Muscle layer of duodenum (tissue), 2 donors: ENCODE results near the gene NXPE3.
"Not testable (repeated sequence)": the region's sequence is repeated elsewhere in the genome, so short reads cannot be mapped to it uniquely, and the experiment has no call there.

Experiments used
- H3K27ac ChIP-seq: one replicate; pipeline ENCODE4 v1.7.0; 2013; ENCODE audit warnings: mild to moderate bottlenecking, low read length
- H3K27me3 ChIP-seq: one replicate; pipeline ENCODE4 v1.7.0; 2013; ENCODE audit warnings: low read depth, mild to moderate bottlenecking, control low read depth, low read length
- H3K36me3 ChIP-seq, 2 donors: one replicate each; pipeline ENCODE4 v1.7.0; 2013; ENCODE audit warnings: low read length in 2 of 2, control low read depth in 1 of 2, mild to moderate bottlenecking in 1 of 2; ENCODE audit not compliant: insufficient read depth in 2 of 2, control insufficient read depth in 1 of 2
- H3K4me1 ChIP-seq, 2 donors: one replicate each; pipeline ENCODE4 v1.7.0; 2013; ENCODE audit warnings: low read length in 2 of 2, mild to moderate bottlenecking in 2 of 2, control low read depth in 1 of 2, moderate library complexity in 1 of 2; ENCODE audit not compliant: insufficient read depth in 2 of 2, control insufficient read depth in 1 of 2
- H3K4me3 ChIP-seq, 2 donors: one replicate each; pipeline ENCODE4 v1.7.0; 2013; ENCODE audit warnings: low read length in 2 of 2, low read depth in 1 of 2, mild to moderate bottlenecking in 1 of 2
- H3K9me3 ChIP-seq, 2 donors: one replicate each; pipeline ENCODE4 v1.7.0; 2013; ENCODE audit warnings: low read length in 2 of 2, control low read depth in 1 of 2, mild to moderate bottlenecking in 1 of 2; ENCODE audit not compliant: control insufficient read depth in 1 of 2
- donor health status: healthy.

NXPE3 gene

GRCh38 chr3:101853982-101854381 is 75.0 kb downstream of the NXPE3 start:
- Histone ChIP-seq H3K4me1 (peaks cover 0 to 5% of the 10 kb centered on the region in 2 donors), H3K9me3 (no peaks in the 10 kb centered on the region), H3K4me3 (peak overlapping the region; percentile 75 to 98), H3K36me3 (peaks cover 71 to 82% of the 10 kb centered on the region in 2 donors), H3K27me3 (no peaks in the 10 kb centered on the region), H3K27ac (peak overlapping the region; percentile 100)

GRCh38 chr3:101854608-101855304 is 75.7 kb downstream of the NXPE3 start:
- Histone ChIP-seq H3K36me3 (peaks cover 78 to 87% of the 10 kb centered on the region in 2 donors), H3K4me3 (peak overlapping the region; percentile 19 to 53), H3K27ac (peak overlapping the region; percentile 100), H3K27me3 (no peaks in the 10 kb centered on the region), H3K9me3 (no peaks in the 10 kb centered on the region), H3K4me1 (peaks cover 0 to 5% of the 10 kb centered on the region in 2 donors)

GRCh38 chr3:101857301-101857741 is 78.3 kb downstream of the NXPE3 start:
- Histone ChIP-seq H3K4me1 (peaks cover 0 to 5% of the 10 kb centered on the region in 2 donors), H3K9me3 (no peaks in the 10 kb centered on the region), H3K27me3 (no peaks in the 10 kb centered on the region), H3K36me3 (peaks cover 89 to 91% of the 10 kb centered on the region in 2 donors), H3K27ac (peak overlapping the region; percentile 60), H3K4me3 (peak overlapping the region in 1 of 2 donors; percentile 41)

DNA sequence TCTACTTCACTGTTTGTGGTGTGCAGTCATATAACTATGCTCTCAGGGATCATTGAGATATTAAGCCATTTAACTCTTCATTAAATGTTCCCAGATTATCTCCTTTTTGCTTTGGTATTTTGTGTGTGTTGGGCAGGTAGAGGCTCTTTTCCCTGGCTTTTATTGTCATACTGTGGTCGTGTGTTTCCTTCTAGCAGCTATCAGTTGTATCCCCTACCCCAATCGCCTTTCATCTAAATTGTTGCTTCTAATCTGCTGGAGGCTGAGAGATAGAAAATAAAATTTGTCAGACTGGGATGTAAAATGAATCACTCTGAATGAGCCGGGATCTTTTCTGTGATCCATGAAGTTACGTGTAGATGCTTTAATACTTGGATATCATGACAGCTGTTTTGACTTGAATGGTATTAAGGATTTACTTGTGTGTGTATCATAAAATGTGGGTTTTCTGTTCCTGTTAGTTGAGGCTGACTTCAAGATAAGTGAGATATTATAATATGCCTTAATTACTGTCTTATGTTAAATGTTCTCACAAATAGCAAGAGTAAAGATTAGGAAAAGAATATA is 79.5 kb downstream of the NXPE3 start:
- Histone ChIP-seq H3K36me3 (peaks cover 77 to 79% of the 10 kb centered on the region in 2 donors), H3K27ac (no peak overlapping the region)

GRCh38 chr3:101859882-101860448 is 81.0 kb downstream of the NXPE3 start:
- no peaks in the 10 kb centered on the region for H3K9me3 ChIP-seq
- peaks cover 0 to 5% of the 10 kb centered on the region in 2 donors for H3K4me1 ChIP-seq
- no peak overlapping the region for H3K4me3 ChIP-seq
- H3K36me3 ChIP-seq = peaks cover 63 to 65% of the 10 kb centered on the region in 2 donors
- H3K27me3 ChIP-seq = no peaks in the 10 kb centered on the region
- H3K27ac ChIP-seq = no peak overlapping the region

More for the DNA sequence above, 79.5 kb downstream of the NXPE3 start:
- Histone ChIP-seq H3K4me1 (peaks cover 0 to 5% of the 10 kb centered on the region in 2 donors), H3K4me3 (peak overlapping the region in 1 of 2 donors; percentile 8), H3K27me3 (no peaks in the 10 kb centered on the region), H3K9me3 (no peaks in the 10 kb centered on the region)

DNA sequence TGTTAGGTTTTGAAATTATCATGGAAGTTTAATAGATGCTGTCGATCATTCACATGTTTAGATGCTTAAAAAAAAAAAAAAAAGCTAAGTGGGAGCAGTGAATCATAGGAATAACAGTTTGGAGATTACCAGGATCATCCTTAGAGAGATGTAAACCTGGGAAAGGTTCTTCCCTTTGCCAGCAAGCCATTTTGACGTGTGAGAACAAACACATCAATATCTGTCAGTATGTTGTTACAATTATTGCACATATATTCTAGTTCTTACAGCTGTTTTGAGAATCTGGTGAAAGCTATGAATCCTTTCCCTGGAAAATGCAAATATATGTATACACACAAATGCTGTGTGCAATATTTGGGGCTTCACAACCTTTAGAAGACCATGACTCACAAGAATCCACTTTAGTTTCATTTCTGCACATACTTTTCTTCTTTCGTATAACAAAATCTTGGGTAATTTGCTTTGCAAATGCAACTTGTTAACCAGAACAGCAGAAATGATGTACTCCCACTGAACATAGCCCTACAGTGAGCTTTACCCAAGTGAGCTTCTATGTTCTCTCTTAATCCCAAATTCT is 82.3 kb downstream of the NXPE3 start:
- Histone ChIP-seq H3K4me3 (no peak overlapping the region), H3K27ac (no peak overlapping the region), H3K27me3 (no peaks in the 10 kb centered on the region), H3K9me3 (no peaks in the 10 kb centered on the region), H3K36me3 (peaks cover 51 to 53% of the 10 kb centered on the region in 2 donors), H3K4me1 (peaks cover 0 to 5% of the 10 kb centered on the region in 2 donors)

DNA sequence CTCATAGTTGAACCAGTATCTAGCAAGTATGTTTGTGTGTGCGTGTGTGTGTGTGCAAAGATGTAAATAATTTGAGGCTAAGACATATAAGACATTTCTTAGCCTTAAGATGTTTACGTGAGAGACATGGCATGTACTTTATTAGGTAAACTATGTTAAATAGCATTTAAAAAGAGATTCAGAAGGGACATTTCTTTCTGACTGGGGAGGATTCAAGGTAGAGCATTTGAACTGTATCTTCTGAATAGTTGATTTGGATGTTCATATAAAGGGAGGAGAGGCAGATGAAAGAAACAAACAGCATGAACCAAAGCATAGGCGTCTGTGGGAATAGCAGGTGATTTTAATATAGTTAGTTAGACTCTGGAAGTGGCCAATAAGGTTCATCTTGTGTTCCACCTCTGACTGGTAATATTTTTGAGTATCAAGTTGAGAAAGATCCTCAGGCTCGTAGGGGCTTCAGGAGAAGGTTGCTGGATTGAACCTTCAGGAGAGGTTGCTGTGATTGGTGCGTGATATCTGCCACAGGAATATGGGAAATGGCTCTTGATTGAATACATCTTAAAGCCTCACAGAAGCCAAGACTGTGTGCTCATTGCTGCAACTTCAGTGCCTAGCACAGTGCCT is 82.9 kb downstream of the NXPE3 start:
- Histone ChIP-seq H3K36me3 (peaks cover 45 to 47% of the 10 kb centered on the region in 2 donors), H3K27ac (no peak overlapping the region), H3K27me3 (no peaks in the 10 kb centered on the region), H3K9me3 (no peaks in the 10 kb centered on the region), H3K4me1 (peaks cover 0 to 5% of the 10 kb centered on the region in 2 donors), H3K4me3 (no peak overlapping the region)

DNA sequence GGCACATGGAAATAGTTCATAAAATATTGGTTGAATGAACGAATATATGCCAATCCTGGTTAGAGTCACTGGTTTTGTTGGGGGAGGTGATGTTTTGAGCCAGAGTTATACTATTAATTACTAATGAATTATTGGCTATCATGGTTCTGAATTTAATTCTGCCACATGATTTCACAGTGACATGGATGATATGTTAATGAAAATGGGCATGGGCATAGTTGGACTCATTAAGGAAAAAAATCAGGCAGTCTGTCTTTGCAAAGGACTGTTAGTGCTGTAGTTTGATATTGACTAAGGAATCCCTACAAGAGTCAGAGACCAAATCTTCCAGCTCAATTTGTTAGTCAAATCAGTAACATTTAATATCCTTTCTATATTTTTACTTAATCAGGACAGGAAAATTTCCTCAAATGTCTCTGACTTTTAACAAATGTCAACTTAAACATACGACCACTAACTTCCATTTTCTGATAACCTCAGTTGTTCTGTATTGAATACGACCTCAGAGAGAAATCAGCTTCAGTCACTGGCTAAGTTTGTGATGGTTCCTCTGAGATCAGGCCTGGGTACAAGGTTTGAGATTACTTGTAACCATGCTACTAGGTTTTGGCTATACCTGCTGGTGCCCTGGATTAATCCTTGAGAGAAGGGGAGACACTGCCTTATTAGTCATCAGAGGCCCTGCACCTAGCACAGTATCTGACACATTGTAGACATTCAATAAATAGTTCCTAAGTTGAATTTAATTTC is 83.6 kb downstream of the NXPE3 start:
- Histone ChIP-seq H3K27me3 (no peaks in the 10 kb centered on the region), H3K36me3 (peaks cover 38 to 40% of the 10 kb centered on the region in 2 donors), H3K9me3 (no peaks in the 10 kb centered on the region), H3K4me3 (no peak overlapping the region), H3K4me1 (peaks cover 0 to 7% of the 10 kb centered on the region in 2 donors), H3K27ac (no peak overlapping the region)

- H3K36me3 ChIP-seq = peaks cover 16 to 18% of the 10 kb centered on the region in 2 donors
- H3K4me3 ChIP-seq, H3K4me1 ChIP-seq, H3K9me3 ChIP-seq, H3K27me3 ChIP-seq, H3K27ac ChIP-seq: not testable (repeated sequence)
These were observed 85.9 kb downstream of the NXPE3 start for GRCh38 chr3:101864926-101865325.

DNA sequence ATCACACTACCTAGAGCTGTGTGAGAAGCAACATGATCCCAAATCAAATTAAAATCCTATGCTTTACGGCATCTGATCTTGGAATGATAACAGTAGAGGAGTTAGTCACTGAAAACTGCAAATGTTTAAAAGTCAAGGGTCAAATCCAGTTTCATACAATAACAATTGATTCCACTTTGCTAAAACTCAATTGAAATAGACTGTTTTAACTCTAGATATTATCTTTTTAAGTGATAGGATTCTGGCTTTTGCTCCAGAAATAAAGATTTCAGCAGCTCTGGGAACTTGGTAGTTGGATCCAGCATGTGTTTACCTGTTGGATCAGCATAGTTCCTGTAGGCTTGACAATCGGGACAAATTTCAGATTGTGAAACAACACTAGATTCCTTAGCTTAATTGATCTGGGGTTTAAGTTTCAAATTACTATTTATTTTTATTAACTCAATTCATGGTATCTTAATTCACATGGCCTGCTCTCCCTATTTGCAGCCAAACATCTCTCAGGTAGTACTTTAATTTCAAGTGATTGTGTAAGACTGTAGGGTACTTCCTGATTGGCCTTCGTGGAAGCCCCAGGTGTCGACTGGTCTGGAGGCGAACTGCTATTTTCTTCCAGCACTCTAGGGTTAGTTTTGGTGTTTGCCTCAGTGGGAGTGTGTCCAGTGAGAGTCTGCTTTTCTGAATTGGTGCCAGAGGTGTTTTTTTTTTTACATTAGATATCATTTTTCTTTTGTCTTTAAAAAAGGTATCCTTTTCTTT is 86.9 kb downstream of the NXPE3 start:
- Histone ChIP-seq H3K36me3 (peaks cover 8 to 11% of the 10 kb centered on the region in 2 donors), H3K27me3 (no peaks in the 10 kb centered on the region), H3K4me3 (no peak overlapping the region), H3K4me1 (peaks cover 0 to 3% of the 10 kb centered on the region in 2 donors), H3K9me3 (no peaks in the 10 kb centered on the region), H3K27ac (no peak overlapping the region)
